HL-60 (cell line): ENCODE measurements around the gene HMCN2.

Experiments used
- DNase-seq, 2 experiments: peaks; one replicate each; pipeline ENCODE4 v3.0.0-alpha.2; 2010 to 2020; ENCODE audit warnings: low read depth in 1 of 2, low spot score in 1 of 2
- H3K27ac ChIP-seq: fragments of 250-450 bp; sonication (Bioruptor Pico); replicated peaks from 2 replicates; pipeline ENCODE4 v1.5.1; 2020; ENCODE audit warnings: mild to moderate bottlenecking, moderate library complexity
- H3K27me3 ChIP-seq: fragments of 250-450 bp; sonication (Bioruptor Pico); 2 replicates; pipeline ENCODE4 v1.5.1; 2021; ENCODE audit warnings: mild to moderate bottlenecking, moderate library complexity; ENCODE audit not compliant: insufficient read depth, poor library complexity, severe bottlenecking
- H3K4me3 ChIP-seq: replicated peaks from 2 replicates; pipeline ENCODE4 v1.5.1; 2011; ENCODE audit warnings: mild to moderate bottlenecking, control low read depth, low read length; ENCODE audit not compliant: insufficient read depth
- GABPA ChIP-seq: IDR thresholded peaks from 2 replicates; pipeline ENCODE4 v1.6.1; 2012; ENCODE audit warnings: low read depth
- POLR2AphosphoS5 ChIP-seq: IDR thresholded peaks from 2 replicates; pipeline ENCODE4 v1.6.1; 2012; ENCODE audit warnings: low read depth
- REST ChIP-seq: IDR thresholded peaks from 2 replicates; pipeline ENCODE4 v1.6.1; 2012; ENCODE audit warnings: low read depth; ENCODE audit not compliant: insufficient replicate concordance
- SPI1 ChIP-seq: IDR thresholded peaks from 2 replicates; pipeline ENCODE4 v1.6.1; 2012; ENCODE audit warnings: low read depth, mild to moderate bottlenecking, borderline replicate concordance
- TF ChIP-seq, protein P1 (sequence below): IDR thresholded peaks from one replicate; pipeline ENCODE4 v1.5.1; 2011; ENCODE audit warnings: low read length, control low read depth, inconsistent platforms; ENCODE audit not compliant: insufficient read depth

The HMCN2 gene

GRCh38 chr9:130478736-130479575, 213.4 kb downstream of the HMCN2 start:
- no peaks in the 10 kb centered on the region for H3K27me3 ChIP-seq
- TF ChIP-seq POLR2AphosphoS5 (no peak), SPI1 (no peak), REST (no peak), GABPA (no peak)
- TF ChIP-seq, protein P1, sequence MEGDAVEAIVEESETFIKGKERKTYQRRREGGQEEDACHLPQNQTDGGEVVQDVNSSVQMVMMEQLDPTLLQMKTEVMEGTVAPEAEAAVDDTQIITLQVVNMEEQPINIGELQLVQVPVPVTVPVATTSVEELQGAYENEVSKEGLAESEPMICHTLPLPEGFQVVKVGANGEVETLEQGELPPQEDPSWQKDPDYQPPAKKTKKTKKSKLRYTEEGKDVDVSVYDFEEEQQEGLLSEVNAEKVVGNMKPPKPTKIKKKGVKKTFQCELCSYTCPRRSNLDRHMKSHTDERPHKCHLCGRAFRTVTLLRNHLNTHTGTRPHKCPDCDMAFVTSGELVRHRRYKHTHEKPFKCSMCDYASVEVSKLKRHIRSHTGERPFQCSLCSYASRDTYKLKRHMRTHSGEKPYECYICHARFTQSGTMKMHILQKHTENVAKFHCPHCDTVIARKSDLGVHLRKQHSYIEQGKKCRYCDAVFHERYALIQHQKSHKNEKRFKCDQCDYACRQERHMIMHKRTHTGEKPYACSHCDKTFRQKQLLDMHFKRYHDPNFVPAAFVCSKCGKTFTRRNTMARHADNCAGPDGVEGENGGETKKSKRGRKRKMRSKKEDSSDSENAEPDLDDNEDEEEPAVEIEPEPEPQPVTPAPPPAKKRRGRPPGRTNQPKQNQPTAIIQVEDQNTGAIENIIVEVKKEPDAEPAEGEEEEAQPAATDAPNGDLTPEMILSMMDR, result no peak
- DNase-seq, result no peak
- no peak overlapping the region for H3K27ac ChIP-seq
- H3K4me3 ChIP-seq, result no peak overlapping the region

- H3K27me3 ChIP-seq, result no peaks in the 10 kb centered on the region
- no peak overlapping the region for H3K4me3 ChIP-seq
- TF ChIP-seq SPI1 (no peak), REST (no peak), POLR2AphosphoS5 (no peak), GABPA (no peak)
- TF ChIP-seq, protein P1, result no peak
- H3K27ac ChIP-seq, result no peak overlapping the region
- no peak for DNase-seq
Observed at GRCh38 chr9:130479587-130479986, 214.0 kb downstream of the HMCN2 start.

DNA sequence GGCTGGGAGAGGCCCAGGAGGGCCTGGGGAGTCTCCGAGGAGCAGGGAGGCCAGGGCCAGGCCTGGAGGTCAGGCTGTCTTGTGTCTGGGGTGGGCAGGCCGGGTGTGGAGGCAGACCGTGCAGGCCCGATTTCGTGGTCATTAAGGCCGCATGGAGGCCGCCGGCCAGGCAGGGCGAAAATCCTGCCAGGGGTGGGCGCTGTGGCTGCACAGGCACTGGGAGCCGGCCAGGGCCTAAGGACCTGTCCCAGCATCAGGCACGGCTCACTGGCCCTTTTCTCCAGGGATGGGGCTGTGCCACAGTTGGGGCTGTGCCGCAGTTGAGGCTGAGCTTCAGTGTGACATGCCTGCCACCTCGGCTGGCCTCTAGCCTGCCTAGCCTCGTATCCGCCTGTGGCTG, 215.1 kb downstream of the HMCN2 start:
- no peaks in the 10 kb centered on the region for H3K27me3 ChIP-seq
- no peak overlapping the region for H3K4me3 ChIP-seq
- TF ChIP-seq POLR2AphosphoS5, result no peak
- TF ChIP-seq, protein P1, result no peak
- TF ChIP-seq REST, result no peak
- no peak for TF ChIP-seq SPI1
- no peak for TF ChIP-seq GABPA
- DNase-seq, result no peak
- no peak overlapping the region for H3K27ac ChIP-seq
